GM21717 (cell line): ENCODE data around the gene DUS3L.
A peak's percentile ranks its signal among the peaks of the same experiment; 100 is the strongest.

ENCODE experiments used
- ATAC-seq: cut with Tn5 transposase; IDR thresholded peaks from one replicate; pipeline ENCODE4 v1.9.1; 2021; ENCODE audit warnings: mild to moderate bottlenecking, moderate library complexity; ENCODE audit not compliant: unreplicated experiment

Gene DUS3L

DNA sequence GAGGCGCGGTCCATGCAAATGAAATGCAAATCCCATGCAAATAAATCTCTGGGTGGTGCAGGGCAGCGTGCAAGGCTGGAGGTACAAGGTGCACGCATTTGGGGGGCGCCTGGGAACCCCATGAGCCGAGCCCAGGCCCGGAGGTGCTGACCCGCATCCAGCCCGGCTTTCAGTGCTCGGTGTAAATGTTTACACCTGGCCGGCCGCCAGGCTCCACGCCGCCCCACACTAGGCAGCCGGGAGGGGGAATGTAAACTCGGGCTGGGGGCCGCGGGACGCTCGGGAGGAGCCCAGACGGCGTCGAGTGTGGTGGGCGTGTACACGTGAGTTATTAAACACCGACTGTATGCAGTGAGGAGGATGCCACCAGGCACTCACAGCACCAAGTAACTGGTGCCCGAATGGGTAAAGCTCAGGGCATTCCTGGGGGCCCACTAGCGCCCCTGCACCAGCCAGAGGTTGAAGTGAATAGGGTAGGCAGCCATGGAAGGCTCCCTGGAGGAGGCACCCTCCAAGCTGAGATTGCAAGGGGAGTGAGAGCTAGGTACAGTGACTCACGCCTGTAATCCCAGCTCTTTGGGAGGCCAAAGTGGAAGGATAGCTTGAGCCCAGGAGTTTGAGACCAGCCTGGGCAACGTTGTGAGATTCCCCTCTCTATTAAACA lies 31.4 kb upstream of the DUS3L start:
- no peak for ATAC-seq

DNA sequence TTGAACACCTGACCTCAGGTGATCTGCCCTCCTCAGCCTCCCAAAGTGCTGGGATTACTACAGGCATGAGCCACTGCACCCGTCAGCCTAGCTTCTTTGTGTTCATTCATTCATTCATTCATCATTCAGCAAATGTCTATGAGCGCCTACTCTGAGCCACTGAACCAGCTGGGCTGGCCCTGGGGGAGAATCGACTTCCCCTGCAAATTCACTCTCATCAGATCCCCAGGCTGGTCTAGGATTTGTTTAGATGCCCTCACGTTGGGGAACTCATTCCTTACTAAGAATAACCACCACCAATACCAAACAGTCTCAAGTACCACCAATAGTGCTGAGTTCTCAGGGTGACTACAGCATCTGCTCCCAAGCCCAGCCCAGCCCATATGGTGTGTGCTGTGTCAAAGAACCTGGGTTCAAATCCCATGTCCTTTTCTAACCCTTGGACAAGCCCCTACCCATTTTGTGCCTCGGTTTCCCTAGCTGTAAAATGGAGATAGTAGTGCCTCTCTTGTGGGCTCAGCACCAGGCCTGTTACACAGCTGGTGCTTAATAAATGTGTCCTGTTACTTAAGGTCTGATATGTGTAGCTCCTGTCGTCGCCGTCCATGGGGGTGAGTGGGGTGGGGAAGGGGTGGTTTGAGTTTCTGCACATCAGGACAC lies 30.7 kb upstream of the DUS3L start:
- ATAC-seq, result no peak

DNA sequence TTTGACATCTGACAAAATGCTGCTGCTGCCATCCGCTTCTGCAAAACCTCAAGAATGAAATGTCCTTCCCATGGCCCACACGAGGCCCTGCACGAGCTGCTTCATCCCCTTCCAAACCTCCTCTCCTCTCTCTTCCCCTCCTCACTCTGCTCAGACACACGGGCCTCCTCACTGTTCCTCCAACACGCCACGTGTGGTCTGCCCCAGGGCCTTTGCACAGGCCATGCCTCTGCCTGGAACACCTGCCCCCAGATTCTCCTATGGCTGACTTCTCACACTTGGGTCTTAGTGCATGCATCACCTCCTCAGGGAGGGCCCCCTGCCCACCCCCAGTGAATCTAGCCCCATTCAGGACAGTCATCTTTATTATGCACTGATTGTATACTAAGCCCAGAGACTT lies 29.8 kb upstream of the DUS3L start:
- ATAC-seq, result no peak

DNA sequence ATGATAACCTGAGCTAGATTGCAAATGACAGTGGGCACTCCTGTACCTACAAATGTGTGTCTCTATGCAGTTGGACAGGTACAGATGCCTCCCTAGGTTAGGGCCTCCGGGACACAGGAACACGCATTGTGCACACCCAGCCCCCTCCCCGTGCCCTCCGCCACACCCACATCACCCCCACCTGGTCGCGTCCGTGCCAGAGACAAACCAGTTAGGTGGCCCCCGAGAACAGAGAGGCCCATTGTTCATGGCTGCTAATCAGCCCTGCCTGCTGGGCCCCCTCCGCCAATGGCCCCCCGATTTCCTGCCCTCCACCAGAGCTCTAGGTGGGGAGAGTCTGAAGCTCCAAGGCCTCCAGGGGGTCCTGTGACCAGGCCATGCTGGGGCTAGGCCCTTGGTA lies 27.6 kb upstream of the DUS3L start:
- no peak for ATAC-seq

DNA sequence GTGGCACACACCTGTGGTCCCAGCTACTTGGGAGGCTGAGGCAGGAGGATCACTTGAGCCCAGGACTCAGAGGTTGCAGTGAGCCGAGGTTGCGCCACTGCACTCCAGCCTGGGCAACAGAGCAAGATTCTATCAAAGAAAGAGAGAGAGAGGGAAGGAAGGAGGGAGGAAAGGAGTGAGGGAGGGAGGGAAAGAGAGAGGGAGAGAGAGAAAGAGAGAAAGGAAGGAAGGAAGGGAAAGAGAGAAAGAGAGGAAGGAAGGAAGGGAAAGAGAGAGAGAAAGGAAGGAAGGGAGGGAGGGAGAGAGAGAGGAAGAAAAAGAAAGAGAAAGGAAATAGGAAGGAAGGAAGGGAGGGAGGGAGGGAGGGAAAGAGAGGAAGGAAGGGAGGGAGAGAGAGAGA lies 26.3 kb upstream of the DUS3L start:
- no peak for ATAC-seq

DNA sequence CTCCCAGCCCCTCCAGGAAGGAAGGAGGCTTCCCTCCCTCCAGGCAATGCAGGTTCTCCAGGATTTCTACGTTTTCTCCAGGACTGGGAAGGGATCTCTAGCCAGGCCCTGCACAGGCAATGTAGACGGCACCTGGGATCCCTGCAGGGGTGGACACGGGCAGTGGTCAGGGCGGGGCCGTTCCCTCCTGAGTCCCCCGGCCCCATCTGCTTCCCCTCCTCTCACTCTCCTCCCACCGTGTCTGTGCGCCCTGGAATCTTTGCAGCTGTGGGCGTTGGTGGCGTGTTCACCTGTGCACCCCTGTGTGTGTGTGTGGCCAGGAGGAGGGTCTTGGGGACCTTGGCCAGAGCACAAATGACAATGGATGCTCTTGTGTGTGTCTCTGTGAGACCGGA lies 23.9 kb upstream of the DUS3L start:
- ATAC-seq, result no peak

DNA sequence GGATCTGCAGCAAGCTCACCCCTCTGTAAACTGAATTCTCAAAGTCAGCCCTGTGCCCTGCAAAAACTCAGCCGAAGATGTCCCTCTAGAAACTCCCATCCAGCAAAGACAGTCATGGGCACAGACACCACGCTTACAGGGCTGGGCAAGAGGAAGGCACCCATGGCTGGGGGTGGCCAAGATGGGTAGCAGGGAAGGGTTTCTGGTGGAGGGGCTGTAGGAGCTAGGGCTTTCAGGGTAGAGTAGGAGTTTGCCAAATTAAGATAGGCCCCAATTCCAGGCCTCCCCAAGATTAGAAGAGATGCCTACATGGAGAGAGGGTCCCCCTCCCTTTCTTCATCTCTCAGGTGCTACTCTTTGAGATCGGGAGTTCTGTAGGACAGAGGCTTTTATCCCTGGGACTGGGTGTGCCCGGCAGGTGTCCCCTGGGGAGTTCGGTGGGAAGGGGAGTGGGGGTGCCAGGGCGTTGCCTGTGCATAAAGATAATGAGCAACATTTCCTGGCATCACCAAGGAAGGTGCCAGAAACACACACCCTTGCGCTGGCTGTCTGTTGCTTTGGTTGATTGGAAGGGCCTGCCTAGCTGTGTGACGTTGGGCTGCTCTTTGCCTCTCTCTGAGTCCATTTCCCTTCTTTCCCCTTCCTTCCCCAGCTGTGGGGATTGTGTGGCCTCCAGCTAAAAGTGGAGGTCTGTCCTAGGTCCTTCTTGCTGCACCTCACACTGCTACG lies 23.3 kb upstream of the DUS3L start:
- no peak for ATAC-seq

DNA sequence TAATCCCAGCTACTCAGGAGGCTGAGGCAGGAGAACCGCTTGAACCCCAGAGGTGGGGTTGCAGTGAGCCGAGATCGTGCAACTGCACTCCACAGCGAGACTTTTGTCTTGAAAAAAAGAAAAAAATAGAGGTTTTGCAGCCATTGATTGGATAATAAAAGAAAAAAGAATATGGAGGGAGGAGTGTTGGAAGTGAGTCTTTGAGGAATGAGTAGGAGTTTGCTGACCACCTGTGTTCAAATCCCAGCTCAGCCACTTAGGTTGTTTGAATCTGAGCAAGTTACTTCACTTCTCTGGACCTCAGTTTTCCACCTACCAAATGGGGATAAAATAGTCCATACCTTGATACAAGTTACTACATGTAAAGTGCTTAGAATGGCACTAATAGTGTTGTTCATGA lies 20.2 kb upstream of the DUS3L start:
- no peak for ATAC-seq

DNA sequence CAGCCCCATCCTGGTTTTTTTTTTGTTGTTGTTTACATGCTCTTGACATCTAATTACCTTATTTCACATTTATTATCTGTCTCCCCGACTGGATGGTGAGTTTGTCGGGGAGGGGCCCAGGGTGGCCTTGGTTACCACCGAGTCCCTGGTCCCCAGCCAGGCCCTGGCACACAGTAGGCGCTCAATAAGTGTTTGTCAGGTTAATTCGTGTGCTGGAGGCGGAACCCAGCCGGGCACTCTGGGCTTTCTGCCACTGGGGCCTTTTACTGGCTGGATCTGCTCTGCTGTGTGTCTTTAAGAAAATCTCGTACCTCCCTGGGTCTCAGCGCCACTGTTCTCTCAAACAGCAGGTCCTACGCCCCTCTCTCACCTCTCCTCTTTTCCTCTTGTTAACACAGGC lies 18.5 kb upstream of the DUS3L start:
- ATAC-seq, result no peak

DNA sequence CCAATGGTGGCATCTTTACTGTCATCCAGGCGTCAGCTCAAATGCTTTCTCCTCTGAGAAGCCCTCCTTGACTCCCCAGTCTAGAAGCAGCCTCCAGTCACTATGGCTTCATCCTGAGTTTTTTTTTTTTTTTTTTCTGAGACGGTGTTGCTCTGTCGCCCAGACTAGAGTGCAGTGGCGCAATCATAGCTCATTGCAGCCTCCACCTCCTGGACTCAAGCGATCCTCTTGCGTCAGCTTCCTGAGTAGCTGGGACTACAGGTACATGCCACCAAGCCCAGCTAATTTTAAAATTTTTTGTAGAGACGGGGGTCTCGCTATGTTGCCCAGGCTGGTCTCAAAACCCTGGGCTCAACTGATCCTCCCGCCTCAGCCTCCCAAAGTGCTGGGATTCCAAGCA lies 18.1 kb upstream of the DUS3L start:
- ATAC-seq, result no peak

DNA sequence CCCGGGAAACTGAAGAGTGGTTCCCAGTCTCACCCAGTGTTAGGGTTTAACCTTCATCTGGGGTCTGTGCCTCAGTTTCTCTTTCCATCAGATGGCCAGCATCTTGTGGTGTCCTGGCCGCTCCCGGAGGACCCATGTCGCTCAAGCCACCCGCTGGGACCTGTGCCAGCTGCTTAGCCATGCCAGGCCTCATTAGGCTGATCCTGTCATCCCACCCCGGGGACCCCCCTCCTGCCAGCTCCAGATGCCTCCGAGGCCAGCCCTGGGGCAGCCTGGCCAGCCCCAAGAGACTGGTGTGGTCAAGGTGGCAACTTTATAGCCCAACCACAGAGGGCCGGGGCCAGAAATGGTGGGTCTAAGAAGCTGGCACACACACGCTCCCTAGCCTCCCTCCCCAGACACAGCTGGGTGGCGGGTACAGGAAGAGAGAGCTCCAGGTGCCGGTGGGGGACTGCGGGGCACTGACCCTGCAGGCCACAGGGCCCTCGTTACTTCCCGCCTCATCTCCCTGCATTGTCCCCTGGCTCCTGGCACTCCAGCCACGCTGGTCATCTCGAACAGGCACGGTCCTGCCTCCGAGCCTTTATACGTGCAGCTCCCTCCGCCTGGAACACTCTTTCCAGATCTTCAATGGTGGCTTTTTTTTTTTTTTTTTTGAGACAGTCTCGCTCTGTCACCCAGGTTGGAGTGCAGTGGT lies 17.3 kb upstream of the DUS3L start:
- ATAC-seq, result no peak

DNA sequence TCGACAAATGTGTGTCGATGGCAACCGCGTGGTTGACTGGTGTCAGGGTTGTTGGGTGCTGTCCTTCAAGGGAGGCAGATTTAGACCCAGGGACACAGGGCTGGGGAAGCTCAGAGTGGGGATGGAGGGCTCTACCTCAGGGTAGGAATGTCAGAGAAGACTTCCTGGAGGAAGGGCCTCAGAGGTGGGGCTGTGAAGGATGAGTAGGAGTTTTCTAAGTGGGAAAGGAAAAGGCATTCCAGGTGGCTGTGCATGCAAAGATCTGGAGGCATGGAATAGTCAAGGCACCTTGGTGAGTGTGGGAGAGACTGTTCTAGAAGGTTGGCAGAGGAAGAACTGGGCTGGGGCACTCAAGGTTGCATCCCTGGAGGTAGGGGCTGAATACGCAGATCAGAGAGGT lies 15.9 kb upstream of the DUS3L start:
- no peak for ATAC-seq

DNA sequence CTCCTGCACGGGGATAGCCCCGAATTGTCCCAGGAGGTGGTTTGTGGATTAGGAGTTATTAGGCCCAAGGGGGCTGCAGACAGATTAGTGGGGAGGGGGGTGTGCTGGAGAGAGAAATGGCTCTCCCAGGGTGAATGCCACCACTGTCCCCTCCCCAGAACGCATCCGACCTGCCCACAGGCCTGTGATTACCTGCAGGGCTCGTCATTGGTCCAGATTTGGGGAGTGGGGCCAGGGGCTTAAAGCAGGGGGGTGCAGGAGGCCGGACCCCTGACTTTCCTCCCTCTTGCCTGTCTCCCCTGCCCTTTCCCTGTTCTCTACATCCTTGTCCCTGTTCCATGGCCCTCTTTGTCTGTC lies 15.1 kb upstream of the DUS3L start:
- no peak for ATAC-seq

DNA sequence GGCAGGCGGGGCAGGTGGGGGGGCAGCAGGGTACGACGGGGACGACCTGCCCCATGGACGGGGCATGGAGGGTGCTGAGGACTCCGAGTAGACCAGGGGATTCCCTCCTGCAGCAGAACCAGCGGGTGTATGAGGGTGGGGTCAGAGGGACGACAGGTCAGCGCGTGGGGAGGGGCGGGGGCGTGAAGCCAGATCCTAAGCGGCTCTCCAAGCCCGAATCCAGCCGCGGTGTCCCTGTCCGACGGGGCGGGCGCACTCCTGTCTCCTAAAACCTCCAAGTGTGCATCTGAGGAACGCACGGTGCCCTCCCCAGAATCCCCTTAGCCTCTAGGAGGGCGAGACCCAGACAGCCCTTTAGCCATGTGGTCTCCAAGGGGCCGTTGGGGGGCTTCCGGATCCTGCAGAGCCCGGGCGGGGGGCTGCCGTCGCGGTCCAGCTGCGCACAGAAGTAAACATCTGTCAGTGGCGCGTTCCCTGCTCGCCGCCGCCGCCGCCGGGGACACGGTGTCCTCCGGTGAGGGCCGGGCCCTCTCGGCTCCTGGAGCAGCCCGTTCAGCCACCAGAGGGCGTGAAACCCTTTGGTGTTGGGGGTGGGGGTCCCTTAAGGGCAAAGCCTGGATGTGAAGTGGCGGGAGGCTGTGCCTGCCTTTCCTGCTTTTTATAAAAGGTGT lies 14.6 kb upstream of the DUS3L start:
- no peak for ATAC-seq

DNA sequence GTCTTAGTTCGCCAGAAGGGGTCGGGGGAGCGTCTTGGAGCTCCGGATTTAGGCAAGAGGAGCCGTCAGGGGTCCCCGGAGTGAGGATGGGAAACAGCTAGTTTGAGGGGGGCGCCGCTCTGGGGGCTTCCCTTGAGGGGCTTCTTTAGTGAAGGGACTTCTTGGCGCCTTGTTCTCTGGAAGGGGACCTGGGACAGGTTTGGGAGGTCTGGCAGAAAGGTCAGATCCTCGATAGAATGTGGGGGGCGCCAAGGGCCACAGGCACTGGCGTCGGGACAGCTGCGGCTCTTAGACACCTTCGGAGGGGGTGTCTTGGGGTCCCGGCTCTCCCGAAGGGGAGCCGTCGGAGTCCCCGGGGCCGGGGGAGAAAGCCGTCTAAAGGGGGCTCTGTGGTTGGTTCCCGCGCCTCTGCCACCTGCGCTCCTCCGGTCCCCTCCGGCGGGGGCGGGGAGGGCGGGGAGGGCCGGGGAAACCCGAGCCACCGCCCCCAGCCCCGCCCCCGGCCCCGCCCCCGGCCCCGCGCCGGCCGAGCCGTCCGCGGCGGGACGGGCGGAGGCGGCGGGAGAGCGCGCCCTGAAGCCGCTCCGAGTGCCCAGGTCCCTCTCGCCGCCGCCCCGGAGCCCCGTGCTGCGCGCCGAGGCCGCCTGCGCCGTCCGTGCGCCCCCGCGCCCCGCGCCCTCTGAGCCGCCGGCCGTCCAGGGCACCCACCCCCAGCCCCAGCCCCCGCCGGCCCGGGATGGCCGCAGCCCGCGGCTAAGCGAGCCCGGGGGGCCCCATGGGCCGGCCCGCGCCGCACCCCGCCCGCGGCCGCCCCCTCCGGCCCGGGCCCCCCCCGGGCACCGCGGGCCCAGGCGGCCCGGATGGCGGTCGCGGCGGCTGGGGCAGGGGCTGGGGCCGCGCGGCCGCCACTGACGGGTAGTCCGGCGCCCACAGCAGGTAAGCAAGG lies 13.8 kb upstream of the DUS3L start, which contains the start of gene NRTN:
Gene NRTN (plus strand): TSS at position 552 of the 946 bp plus-strand sequence. CDS start 19,099 bp downstream, outside the sequence.
- no peak for ATAC-seq

DNA sequence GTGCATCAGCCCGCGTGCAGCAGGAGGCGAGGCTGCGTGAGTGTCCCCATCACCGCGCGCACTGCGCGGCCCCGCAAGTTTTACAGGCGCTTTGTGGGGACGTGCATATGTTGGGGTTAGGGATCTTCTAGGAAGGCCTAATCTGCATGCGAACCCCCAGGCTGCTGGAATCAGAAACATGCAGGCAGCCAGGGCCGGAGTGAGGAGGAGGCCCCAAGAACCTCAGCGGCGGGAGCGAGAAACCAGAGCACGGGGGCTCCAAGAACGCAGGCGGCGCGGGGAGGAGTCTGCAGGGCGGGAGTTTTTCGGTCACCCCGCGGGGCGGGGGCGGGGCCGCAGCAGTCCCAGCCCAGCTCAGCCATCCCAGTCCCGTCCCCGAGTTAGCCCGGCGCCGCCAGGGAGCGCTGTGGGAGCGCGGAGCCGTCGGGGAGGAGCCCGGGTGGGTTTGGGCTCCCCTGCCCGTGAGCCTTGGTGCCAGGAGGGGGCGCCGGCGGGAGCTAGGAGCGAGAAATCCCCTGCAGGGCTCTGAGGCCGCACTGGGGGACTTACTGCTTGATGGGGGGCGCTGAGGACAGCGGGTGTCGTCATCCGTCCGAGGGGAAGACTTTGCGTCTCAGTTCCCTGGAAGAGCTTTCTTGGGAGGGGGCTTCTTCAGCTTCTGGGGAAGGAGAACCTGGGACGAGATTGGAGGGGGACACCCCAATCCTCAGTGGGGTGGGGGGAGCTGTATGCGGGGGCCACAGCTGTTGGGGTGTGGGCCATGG lies 13.0 kb upstream of the DUS3L start:
- peak; percentile 54 for ATAC-seq

DNA sequence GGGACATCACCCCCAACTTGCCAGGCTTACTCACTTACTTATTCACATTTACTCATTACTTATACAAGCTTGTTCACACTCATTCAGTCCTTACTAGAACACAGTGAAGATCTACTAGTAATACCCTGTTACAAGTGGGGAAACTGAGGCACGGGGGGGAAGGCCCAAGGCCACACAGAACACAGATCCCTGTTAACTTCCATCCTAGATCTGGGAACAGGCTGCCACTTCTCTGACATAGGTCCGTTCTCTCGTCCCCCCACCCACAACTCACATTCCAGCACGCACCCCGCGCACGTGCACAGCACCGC lies 12.4 kb upstream of the DUS3L start:
- no peak for ATAC-seq

DNA sequence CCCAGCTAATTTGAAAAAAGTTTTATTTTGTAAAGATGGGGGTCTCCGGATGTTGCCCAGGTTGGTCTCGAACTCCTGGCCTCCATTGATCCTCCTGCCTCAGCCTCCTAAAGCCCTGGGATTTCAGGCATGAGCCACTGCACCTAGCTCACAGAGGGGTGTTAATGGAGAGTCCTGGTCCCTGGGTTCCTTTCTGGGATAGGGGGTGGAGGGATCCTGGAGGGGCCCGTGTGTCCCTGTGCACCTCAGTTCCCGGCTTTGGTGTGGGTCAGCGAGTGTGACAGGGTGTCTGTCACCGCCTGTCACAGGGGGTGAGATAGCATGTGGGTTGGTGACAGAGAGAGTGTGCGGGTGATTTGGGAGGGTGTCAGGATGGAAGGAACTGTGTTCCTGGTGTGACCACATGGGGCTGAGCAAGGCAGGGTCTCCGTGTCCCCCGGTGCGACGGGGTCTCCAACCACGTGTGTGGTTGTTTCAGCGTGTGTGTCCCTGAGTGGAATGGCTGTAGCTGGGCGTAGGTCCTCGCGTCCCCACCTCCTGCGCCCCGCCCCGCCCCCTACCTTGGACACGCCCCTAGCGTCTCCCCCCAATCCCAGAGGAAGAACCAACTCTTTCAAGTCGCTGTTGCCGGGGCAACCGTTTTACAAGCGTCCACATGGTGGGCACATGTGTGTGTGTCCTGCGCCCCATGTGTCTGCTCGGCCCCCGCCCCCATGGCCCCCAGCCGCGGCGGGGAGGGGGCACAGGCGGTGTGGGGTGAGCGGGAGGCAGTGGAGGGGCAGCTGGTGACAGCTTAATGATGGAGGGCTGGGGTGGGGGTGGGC lies 11.0 kb upstream of the DUS3L start:
- ATAC-seq, result no peak
